Measurements from ENCODE around the gene TBC1D20.

TBC1D20 gene

DNA sequence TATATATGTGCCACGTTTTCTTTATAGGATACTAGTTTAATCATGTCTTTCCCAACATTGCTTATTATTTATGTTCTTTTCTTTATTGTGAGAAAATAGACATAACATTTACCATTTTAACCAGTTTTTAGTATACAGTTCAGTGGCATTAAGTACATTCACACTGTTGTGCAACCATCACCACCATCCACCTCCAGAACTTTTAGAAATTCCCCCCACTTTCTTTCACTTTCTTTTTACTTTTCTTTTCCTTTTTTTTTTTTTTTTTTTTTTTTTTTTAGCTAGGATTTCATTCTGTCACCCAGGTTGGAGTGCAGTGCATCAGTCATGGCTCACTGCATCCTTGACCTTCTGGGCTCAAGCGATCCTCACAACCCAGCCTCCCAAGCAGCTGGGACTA, 35.8 kb downstream of the TBC1D20 start:
- no peaks in the 10 kb centered on the region for H3K4me1 ChIP-seq (ENCODE audit: insufficient read depth, low read length)
- H3K36me3 ChIP-seq (ENCODE audit: insufficient read depth, low read length) = peaks cover 61% of the 10 kb centered on the region
- H3K27ac ChIP-seq (ENCODE audit: low read depth, low read length) = no peak overlapping the region
- H3K9ac ChIP-seq (ENCODE audit: low read length) = no peak overlapping the region
- H3K27me3 ChIP-seq (ENCODE audit: control insufficient read depth in 1 of 2, insufficient read depth in 2 of 2, low read length in 2 of 2) = no peaks in the 10 kb centered on the region
- H3K4me3 ChIP-seq (ENCODE audit: low read depth in 1 of 2, low read length in 2 of 2) = no peak overlapping the region
- H3K9me3 ChIP-seq (ENCODE audit: low read length) = no peaks in the 10 kb centered on the region

DNA sequence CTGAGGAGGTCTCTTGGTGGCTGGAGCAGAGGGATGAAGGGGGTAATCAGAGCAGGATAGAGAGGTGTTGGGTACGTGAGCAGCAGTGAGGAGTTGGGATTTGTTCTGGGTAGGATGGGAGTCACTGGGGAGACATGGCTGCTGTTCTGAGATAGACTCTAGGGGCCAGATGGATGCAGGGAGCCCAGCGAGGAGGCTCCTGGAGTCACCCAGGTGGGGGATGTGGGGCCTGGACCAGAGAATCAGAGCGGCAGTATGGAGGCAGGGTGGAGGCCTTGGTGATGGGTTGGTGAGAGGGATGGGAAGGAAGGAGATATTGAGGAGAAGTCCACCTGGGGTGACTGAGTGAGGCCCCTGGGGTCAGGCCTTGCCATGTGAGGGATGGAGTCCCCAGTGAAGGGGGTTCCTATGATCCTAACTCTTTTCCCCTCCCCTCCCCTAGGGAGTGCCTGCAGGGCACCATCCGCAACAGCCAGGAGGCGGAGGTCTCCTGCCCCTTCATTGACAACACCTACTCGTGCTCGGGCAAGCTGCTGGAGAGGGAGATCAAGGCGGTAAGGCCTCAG, 40.6 kb downstream of the TBC1D20 start:
- H3K27me3 ChIP-seq (ENCODE audit: control insufficient read depth in 1 of 2, insufficient read depth in 2 of 2, low read length in 2 of 2) = no peaks in the 10 kb centered on the region
- H3K4me1 ChIP-seq (ENCODE audit: insufficient read depth, low read length) = no peaks in the 10 kb centered on the region
- peaks cover 51% of the 10 kb centered on the region for H3K36me3 ChIP-seq (ENCODE audit: insufficient read depth, low read length)
- no peak overlapping the region for H3K9ac ChIP-seq (ENCODE audit: low read length)
- H3K27ac ChIP-seq (ENCODE audit: low read depth, low read length) = no peak overlapping the region
- no peak overlapping the region for H3K4me3 ChIP-seq (ENCODE audit: low read depth in 1 of 2, low read length in 2 of 2)
- H3K9me3 ChIP-seq (ENCODE audit: low read length) = no peaks in the 10 kb centered on the region

DNA sequence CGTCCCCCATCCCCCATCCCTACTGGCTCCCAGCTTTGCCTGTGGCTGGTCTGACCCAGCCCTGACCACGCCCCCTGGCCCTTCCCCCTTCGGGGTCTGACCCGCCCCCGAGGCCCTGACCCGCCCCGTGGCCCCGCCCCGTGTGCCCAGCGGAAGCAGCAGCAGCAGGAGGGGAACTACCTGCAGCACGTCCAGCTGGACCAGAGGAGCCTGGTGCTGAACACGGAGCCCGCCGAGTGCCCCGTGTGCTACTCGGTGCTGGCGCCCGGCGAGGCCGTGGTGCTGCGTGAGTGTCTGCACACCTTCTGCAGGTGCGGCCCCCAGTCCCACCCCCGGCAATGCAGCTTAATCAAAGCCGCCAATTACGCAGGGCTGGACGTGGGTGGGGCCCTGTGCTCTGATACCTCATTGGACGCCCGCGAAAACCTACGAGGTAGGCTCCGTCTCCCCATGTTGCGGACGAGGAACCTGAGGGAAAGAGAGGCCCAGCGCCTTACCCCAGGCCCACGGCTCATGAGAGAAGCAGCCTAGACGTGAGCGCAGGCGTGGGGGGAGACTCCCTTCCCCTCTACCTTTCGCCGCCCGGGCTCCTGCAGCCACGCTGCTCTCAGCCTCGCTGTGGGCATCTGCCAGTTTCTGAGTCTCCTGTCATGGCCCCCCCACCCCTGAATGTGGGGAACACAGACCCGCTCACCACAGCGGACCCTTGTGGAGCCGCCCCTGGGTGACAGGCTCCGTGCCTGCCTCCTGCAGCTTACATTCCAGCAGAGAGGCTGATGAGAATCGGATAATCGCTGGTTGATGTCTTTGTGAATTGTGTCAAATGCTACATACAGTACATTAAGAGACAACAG, 41.4 kb downstream of the TBC1D20 start:
- no peak overlapping the region for H3K9ac ChIP-seq (ENCODE audit: low read length)
- H3K36me3 ChIP-seq (ENCODE audit: insufficient read depth, low read length) = peaks cover 51% of the 10 kb centered on the region
- no peaks in the 10 kb centered on the region for H3K27me3 ChIP-seq (ENCODE audit: control insufficient read depth in 1 of 2, insufficient read depth in 2 of 2, low read length in 2 of 2)
- no peaks in the 10 kb centered on the region for H3K4me1 ChIP-seq (ENCODE audit: insufficient read depth, low read length)
- H3K4me3 ChIP-seq (ENCODE audit: low read depth in 1 of 2, low read length in 2 of 2) = no peak overlapping the region
- no peak overlapping the region for H3K27ac ChIP-seq (ENCODE audit: low read depth, low read length)
- H3K9me3 ChIP-seq (ENCODE audit: low read length) = no peaks in the 10 kb centered on the region

DNA sequence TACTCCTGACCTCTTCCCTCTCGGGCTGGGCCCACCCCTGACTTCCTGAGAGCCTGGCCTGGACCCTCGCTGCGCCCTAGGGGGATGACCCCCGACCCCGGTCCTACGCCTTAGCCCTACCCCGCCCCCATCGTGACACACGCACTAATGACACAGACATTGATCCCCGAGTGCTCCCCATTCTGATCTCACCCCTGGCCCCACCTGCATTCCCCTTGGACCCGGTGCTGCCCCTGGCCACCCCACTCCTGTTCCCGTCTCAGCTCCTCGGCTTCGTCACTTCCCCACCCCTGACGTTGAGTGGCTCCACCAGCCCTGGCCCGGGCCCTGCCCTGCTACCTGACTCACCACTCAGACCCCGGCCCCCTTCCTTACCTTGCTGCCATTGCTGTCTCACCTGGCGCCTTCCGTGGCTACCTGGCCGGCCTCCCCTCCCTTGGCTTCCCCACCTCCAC, 42.1 kb downstream of the TBC1D20 start:
- no peaks in the 10 kb centered on the region for H3K27me3 ChIP-seq (ENCODE audit: control insufficient read depth in 1 of 2, insufficient read depth in 2 of 2, low read length in 2 of 2)
- no peak overlapping the region for H3K27ac ChIP-seq (ENCODE audit: low read depth, low read length)
- peaks cover 51% of the 10 kb centered on the region for H3K36me3 ChIP-seq (ENCODE audit: insufficient read depth, low read length)

DNA sequence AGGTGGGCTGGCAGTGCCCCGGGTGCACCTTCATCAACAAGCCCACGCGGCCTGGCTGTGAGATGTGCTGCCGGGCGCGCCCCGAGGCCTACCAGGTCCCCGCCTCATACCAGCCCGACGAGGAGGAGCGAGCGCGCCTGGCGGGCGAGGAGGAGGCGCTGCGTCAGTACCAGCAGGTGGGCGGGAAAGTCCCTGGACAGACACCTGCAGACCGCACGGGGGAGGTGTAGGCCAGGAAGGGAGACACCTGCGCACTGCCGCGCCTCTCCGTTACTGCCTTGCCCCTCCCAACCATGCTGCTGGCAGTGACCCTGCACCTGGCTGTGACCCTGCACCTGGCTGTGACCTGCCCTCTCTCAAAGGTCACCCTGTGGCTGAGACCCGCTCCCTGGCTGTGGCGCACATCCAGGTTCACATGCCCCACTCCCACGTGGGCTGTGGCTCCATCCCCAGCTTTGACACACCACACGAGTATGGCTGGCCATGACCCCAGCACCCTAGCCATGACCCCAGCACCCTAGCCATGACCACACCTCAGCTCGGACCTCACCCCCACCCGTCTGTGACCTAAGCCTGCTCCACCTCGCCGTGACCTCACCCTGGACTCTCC, 42.7 kb downstream of the TBC1D20 start:
- peaks cover 51% of the 10 kb centered on the region for H3K36me3 ChIP-seq (ENCODE audit: insufficient read depth, low read length)
- no peaks in the 10 kb centered on the region for H3K9me3 ChIP-seq (ENCODE audit: low read length)
- no peak overlapping the region for H3K9ac ChIP-seq (ENCODE audit: low read length)
- H3K4me1 ChIP-seq (ENCODE audit: insufficient read depth, low read length) = no peaks in the 10 kb centered on the region
- H3K27me3 ChIP-seq (ENCODE audit: control insufficient read depth in 1 of 2, insufficient read depth in 2 of 2, low read length in 2 of 2) = no peaks in the 10 kb centered on the region
- no peak overlapping the region for H3K27ac ChIP-seq (ENCODE audit: low read depth, low read length)
- no peak overlapping the region for H3K4me3 ChIP-seq (ENCODE audit: low read depth in 1 of 2, low read length in 2 of 2)

More for the DNA sequence above, 42.1 kb downstream of the TBC1D20 start:
- no peaks in the 10 kb centered on the region for H3K9me3 ChIP-seq (ENCODE audit: low read length)
- H3K4me3 ChIP-seq (ENCODE audit: low read depth in 1 of 2, low read length in 2 of 2) = no peak overlapping the region
- H3K9ac ChIP-seq (ENCODE audit: low read length) = no peak overlapping the region
- no peaks in the 10 kb centered on the region for H3K4me1 ChIP-seq (ENCODE audit: insufficient read depth, low read length)

DNA sequence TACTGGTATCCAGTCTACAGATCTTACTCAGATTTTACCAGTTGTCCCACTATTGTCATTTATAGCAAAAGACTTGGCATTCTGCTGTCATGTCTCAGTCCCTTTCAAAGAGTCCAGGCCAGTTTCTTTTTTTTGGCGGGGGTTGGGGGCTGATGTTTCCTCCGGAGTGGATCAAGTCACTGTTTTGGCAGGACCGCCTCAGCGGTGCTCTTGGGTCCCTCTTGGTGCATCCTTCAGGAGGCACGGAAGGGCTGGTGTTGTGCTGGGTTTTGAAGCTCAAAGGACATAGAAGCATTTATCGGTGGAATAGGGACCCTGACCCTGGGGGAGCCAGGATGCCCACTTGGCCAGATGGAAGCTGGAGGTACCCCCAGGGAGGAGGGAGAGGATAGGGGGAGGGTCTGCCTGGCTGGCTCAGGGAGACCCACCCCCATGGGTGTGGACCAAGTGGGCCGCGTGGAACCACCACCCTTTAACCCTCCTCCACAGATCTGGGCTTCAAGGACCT, 43.4 kb downstream of the TBC1D20 start:
- Histone ChIP-seq H3K36me3 (ENCODE audit: insufficient read depth, low read length) (peaks cover 43% of the 10 kb centered on the region), H3K9me3 (ENCODE audit: low read length) (no peaks in the 10 kb centered on the region), H3K27ac (ENCODE audit: low read depth, low read length) (no peak overlapping the region), H3K27me3 (ENCODE audit: control insufficient read depth in 1 of 2, insufficient read depth in 2 of 2, low read length in 2 of 2) (no peaks in the 10 kb centered on the region), H3K9ac (ENCODE audit: low read length) (no peak overlapping the region), H3K4me3 (ENCODE audit: low read depth in 1 of 2, low read length in 2 of 2) (no peak overlapping the region), H3K4me1 (ENCODE audit: insufficient read depth, low read length) (no peaks in the 10 kb centered on the region)

DNA sequence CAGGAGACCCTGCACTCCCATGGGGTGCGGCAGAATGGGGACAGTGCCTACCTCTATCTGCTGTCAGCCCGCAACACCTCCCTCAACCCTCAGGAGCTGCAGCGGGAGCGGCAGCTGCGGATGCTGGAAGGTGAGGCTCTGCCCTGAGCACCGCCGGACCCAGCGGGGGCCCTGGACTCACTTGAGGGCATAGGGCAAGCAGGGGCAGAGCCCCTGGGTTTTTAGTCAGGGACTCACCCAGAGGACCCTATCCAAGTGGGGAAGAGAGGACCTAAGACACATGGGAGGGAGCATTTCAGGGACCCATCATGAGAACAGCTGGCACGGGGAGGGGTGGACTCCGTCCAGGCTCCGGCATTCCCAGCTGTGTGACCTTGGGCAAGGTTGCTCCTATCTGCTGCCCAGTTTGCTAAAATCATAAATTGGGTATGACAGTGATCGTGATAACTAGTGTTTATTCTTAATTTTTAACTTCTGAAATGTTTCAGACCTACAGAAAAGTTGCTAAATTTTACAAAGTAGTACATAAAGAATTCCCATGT, 44.5 kb downstream of the TBC1D20 start:
- no peaks in the 10 kb centered on the region for H3K4me1 ChIP-seq (ENCODE audit: insufficient read depth, low read length)

DNA sequence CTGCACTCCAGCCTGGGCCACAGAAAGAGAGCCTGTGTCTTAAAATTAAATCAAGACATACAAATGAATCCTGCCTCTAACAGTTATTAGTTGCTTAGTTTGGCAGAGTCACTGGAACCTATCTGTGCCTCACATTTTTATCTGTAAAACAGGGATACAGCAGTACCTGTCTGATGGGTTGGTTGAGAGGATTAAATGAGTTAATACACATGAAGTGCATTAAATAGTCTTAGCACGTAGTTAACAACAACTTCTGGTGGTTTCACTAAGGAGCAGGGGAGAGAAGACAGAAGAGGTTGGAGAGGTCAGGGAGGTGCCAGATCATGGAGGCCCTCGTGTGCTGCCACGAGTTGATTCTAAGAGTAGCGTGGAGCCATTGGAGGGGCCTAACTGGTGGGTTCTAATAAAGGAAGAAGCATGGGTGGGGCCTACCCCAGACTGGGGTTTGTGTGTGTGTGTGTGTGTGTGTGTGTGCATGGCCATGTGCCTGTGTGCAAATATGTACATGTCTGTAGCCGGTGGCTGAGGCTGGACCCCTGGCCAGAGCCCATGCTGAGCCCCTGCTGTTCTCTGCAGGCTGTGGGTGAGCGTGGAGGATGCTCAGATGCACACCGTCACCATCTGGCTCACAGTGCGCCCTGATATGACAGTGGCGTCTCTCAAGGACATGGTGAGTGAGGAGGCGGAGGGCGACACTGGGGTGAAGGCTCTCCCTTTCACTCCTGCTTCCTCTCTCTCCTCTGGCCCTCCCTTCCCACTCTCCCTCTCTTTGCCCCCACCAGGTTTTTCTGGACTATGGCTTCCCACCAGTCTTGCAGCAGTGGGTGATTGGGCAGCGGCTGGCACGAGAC, 45.2 kb downstream of the TBC1D20 start:
- Histone ChIP-seq H3K36me3 (ENCODE audit: insufficient read depth, low read length) (peaks cover 30% of the 10 kb centered on the region), H3K4me1 (ENCODE audit: insufficient read depth, low read length) (no peaks in the 10 kb centered on the region), H3K27me3 (ENCODE audit: control insufficient read depth in 1 of 2, insufficient read depth in 2 of 2, low read length in 2 of 2) (no peaks in the 10 kb centered on the region), H3K9ac (ENCODE audit: low read length) (no peak overlapping the region), H3K4me3 (ENCODE audit: low read depth in 1 of 2, low read length in 2 of 2) (no peak overlapping the region), H3K9me3 (ENCODE audit: low read length) (no peaks in the 10 kb centered on the region), H3K27ac (ENCODE audit: low read depth, low read length) (no peak overlapping the region)

More for the DNA sequence above, 44.5 kb downstream of the TBC1D20 start:
- Histone ChIP-seq H3K9ac (ENCODE audit: low read length) (no peak overlapping the region), H3K27ac (ENCODE audit: low read depth, low read length) (no peak overlapping the region), H3K27me3 (ENCODE audit: control insufficient read depth in 1 of 2, insufficient read depth in 2 of 2, low read length in 2 of 2) (no peaks in the 10 kb centered on the region), H3K36me3 (ENCODE audit: insufficient read depth, low read length) (peaks cover 37% of the 10 kb centered on the region), H3K4me3 (ENCODE audit: low read depth in 1 of 2, low read length in 2 of 2) (no peak overlapping the region), H3K9me3 (ENCODE audit: low read length) (no peaks in the 10 kb centered on the region)

DNA sequence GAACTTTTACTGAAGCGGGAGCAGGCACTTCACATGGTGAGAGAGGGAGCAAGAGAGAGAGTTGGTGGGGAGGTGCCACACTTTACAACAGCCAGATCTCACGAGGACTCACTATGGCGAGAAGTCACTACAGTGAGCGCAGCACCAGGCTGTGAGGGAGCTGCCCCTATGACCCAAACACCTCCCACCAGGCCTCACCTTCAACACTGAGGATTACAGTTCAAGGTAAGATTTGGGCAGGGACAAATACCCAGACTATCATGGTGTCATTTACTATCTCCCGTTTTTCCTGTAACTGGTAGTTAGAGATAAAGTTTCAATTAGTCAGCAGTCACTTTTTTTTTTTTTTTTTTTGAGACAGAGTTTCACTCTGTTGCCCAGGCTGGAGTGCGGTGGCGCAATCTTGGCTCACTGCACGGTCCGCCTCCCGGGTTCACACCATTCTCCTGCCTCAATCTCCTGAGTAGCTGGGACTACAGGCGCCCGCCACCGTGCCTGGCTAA, 46.5 kb downstream of the TBC1D20 start:
- Histone ChIP-seq H3K9me3 (ENCODE audit: low read length) (no peaks in the 10 kb centered on the region), H3K27me3 (ENCODE audit: control insufficient read depth in 1 of 2, insufficient read depth in 2 of 2, low read length in 2 of 2) (no peaks in the 10 kb centered on the region), H3K27ac (ENCODE audit: low read depth, low read length) (no peak overlapping the region)

DNA sequence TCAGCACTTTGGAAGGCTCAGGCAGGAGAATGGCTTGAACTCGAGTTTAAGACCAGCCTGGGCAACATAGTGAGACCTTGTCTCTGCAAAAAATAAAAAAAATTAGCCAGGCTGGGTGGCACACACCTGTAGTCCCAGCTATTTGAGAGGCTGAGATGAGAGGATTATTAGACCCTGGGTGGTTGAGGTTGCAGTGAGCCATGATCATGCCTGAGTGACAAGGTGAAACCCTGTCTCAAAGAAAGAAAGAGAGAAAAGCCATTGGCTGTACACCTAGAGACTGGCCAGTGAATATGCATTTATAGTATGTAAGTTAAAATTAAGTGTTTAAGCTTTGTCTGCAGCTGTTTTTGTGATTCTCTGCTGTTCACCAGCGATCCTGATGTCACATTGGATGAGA, 48.2 kb downstream of the TBC1D20 start:
- Histone ChIP-seq H3K9me3 (ENCODE audit: low read length) (no peaks in the 10 kb centered on the region), H3K27me3 (ENCODE audit: control insufficient read depth in 1 of 2, insufficient read depth in 2 of 2, low read length in 2 of 2) (no peaks in the 10 kb centered on the region), H3K9ac (ENCODE audit: low read length) (no peak overlapping the region), H3K4me1 (ENCODE audit: insufficient read depth, low read length) (peaks cover 9% of the 10 kb centered on the region), H3K4me3 (ENCODE audit: low read depth in 1 of 2, low read length in 2 of 2) (no peak overlapping the region), H3K27ac (ENCODE audit: low read depth, low read length) (no peak overlapping the region), H3K36me3 (ENCODE audit: insufficient read depth, low read length) (peaks cover 22% of the 10 kb centered on the region)

More for the DNA sequence above, 46.5 kb downstream of the TBC1D20 start:
- H3K4me3 ChIP-seq (ENCODE audit: low read depth in 1 of 2, low read length in 2 of 2) = no peak overlapping the region
- H3K9ac ChIP-seq (ENCODE audit: low read length) = no peak overlapping the region
- H3K4me1 ChIP-seq (ENCODE audit: insufficient read depth, low read length) = no peaks in the 10 kb centered on the region
- H3K36me3 ChIP-seq (ENCODE audit: insufficient read depth, low read length) = peaks cover 24% of the 10 kb centered on the region

Data from muscle layer of colon (tissue), 2 donors.